NCI-H2107 (cell line): ENCODE data around the gene RSF1.
"Not testable (repeated sequence)": the region's sequence is repeated elsewhere in the genome, so short reads cannot be mapped to it uniquely, and the experiment has no call there.

Source experiments
- DNase-seq: peaks from one replicate; lab custom pipeline; 2025; lab: John Stamatoyannopoulos, UW

RSF1 gene, protein sequence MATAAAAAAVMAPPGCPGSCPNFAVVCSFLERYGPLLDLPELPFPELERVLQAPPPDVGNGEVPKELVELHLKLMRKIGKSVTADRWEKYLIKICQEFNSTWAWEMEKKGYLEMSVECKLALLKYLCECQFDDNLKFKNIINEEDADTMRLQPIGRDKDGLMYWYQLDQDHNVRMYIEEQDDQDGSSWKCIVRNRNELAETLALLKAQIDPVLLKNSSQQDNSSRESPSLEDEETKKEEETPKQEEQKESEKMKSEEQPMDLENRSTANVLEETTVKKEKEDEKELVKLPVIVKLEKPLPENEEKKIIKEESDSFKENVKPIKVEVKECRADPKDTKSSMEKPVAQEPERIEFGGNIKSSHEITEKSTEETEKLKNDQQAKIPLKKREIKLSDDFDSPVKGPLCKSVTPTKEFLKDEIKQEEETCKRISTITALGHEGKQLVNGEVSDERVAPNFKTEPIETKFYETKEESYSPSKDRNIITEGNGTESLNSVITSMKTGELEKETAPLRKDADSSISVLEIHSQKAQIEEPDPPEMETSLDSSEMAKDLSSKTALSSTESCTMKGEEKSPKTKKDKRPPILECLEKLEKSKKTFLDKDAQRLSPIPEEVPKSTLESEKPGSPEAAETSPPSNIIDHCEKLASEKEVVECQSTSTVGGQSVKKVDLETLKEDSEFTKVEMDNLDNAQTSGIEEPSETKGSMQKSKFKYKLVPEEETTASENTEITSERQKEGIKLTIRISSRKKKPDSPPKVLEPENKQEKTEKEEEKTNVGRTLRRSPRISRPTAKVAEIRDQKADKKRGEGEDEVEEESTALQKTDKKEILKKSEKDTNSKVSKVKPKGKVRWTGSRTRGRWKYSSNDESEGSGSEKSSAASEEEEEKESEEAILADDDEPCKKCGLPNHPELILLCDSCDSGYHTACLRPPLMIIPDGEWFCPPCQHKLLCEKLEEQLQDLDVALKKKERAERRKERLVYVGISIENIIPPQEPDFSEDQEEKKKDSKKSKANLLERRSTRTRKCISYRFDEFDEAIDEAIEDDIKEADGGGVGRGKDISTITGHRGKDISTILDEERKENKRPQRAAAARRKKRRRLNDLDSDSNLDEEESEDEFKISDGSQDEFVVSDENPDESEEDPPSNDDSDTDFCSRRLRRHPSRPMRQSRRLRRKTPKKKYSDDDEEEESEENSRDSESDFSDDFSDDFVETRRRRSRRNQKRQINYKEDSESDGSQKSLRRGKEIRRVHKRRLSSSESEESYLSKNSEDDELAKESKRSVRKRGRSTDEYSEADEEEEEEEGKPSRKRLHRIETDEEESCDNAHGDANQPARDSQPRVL (N-terminal part only)

DNA sequence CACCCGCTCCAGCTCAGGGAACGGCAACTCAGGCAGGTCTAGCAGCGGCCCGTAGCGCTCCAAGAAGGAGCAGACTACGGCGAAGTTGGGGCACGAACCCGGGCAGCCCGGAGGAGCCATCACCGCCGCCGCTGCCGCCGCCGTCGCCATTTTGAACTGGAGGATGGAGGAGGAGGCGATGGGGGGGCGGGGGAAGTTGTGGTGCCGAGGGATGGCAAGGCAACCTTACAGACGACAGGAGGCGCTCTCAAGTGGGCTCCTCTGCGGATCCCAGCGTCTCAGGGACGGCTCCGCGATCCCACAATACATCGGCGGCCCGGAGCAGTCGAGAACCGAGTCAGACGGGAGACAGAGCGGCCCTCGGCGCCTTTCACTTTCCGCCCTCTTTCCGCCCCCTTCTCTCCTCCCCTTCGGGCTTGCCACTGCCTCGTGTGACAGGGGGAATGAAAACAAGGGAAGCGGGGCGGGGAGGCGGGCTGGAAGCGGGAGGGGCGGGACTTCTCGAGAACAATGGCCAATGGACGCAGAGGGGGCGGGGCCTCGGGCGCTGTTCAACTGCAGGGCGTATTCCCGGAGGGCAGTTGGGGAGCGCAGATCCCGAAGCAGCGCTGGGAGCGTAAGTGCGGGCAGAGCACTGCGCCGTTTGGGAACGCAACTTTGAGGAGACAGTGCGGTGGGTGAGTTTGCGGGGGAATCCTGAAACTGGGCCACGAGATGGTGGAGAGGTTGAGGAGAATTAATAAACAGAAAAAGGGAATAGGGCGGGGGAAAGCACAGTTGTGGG lies at the start of gene RSF1, which contains the start of gene AAMDC:
Gene RSF1 (minus strand): TSS at position 158 of the 784 bp plus-strand sequence. CDS start 8 bp downstream, at position 150.
Gene AAMDC (plus strand): TSS at position 580 of the 784 bp plus-strand sequence. CDS start 21,353 bp downstream, outside the sequence.
- peak; percentile 94 for DNase-seq

DNA sequence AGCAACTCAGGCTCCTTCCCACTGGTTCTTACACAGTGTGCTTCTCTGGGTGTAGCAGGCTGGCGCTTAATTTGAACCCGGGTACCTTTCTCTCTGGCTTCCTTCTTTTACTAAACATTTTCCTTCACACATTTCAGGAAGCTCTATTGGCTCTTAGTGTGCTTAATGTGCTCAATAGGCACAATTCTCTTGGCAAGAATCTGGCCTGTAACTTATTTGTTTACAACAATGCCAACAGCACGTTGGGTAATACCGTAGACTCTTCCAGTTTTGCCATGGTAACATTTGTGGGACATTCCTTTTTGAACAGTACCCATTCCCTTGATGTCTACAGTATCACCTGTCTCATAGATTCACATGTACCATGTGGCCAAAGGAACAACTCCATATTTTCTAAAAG lies 48.2 kb upstream of the RSF1 start:
- DNase-seq: no peak

DNA sequence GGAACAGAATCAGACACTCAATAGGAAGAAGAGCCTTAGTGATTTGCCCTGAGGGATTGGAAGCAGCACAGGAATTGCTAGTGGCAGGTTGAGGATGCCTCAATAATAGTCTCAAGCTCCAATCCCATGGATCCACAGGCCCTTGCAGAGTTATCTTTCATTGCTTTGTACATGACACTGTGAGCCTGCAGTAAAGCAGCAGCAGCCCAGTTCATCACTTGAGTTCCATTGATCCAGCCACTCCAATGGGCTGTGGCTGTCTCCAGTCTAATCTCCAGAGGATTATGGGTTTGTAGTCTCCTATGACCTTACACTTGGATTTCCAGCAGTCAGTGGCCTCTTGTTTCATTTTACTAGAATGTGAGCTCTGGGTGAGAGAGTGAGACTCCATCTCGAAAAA lies 45.8 kb upstream of the RSF1 start:
- DNase-seq: no peak

DNA sequence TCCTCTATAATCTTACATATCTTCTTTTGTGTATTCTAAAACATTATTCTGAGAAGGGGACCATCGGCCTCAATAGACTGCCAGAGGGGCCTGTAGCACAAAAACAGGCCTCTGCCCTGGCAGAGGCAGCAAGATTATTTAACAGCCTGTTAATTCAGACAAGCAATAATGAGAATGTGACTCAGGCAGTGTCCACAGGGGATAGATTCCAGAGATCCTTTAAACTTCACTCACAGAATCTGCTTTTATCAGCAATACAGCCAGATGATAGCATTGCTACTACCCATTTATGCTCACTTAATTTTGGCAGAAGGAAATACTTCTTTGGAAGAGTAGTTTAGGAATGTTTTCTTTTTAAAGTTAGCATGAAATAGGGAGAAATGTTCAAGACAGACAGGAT lies 45.3 kb upstream of the RSF1 start:
- no peak for DNase-seq

DNA sequence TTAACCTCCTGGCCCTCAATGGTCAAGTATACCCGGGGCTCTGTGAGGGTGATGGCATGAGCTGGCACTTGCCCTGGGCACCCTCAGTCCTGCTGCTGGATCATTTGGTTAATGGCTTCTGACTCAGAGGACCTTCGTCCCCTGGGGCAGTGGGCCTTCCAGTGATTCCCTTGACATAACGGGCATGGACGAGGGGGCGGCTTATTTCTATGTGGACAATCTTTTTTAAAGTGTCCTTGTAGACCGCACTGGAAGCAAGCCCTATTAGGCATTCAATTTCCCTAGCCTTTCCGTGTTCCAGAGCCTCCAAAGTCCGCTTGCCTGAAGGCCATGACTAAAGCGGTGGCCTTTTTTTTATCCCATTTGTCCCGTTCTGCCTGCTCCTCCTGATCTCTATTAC lies 40.9 kb upstream of the RSF1 start:
- not testable (repeated sequence) for DNase-seq

DNA sequence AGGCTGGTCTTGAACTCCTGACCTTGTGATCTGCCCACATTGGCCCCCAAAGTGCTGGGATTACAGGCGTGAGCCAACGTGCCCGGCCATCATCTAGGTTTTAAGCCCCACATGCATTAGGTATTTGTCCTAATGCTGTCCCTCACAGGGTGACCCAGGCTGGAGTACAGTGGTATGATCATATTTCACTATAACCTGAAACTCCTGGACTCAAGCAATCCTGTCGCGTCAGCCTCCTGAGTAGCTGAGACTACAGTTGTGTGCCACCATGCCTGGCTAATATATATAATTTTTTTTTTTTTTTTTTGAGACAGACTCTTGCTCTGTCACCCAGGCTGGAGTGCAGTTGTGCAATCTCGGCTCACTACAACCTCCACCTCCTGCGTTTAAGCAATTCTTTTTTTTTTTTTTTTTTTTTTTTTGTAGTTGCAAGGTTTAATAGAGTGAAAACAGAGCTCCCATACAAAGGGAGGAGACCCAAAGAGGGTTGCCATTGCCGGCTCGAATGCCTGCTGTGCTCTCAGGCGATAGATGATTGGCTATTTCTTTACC lies 37.5 kb upstream of the RSF1 start:
- not testable (repeated sequence) for DNase-seq

DNA sequence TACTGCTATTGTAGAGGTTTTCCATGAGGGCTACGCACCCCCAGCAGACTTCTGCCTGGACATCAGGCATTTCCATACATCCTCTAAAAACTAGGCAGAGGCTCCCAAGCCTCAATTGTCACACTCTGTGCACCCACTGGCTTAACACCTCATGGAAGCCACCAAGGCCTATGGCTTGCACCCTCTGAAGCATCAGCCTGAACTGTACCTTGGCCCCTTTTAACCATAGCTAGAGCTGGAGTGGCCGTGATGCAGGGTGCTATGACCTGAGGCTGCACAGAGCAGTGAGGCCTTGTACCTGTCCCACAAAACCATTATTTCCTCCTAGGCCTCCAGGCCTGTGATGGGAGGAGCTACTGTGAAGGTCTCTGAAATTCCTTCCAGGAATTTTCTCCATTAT lies 34.3 kb upstream of the RSF1 start:
- DNase-seq: no peak

DNA sequence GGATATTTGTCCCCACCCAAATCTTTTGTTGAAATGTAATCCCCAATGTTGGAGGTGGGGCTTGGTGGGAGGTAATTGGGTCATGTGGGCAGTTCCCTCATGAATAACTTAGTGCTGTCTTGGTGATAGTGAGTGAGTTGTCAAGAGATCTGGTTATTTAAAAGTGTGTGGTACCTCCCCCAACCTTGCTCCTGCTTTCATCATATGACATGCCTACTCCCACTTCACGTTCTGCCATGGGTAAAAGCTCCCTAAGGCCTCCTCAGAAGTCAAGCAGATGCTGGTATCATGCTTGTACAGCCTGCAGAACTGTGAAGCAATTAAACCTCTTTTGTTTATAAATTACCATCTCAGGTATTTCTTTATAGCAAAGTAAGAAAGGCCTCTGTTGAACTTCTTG lies 31.0 kb upstream of the RSF1 start:
- no peak for DNase-seq

DNA sequence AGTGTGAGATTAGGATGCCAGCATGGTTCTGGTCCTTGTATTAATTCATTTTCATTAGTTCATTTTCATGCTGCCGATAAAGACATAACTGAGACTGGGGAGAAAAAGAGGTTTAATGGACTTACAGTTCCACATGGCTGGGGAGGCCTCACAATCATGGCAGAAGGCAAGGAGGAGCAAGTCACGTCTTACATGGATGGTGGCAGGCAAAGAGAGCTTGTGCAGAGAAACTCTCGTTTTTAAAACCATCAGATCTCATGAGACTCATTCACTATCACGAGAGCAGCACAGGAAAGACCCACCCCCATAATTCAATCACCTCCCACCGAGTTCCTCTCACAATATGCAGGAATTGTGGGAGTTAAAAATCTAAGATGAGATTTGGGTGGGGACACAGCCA lies 23.2 kb upstream of the RSF1 start:
- not testable (repeated sequence) for DNase-seq

DNA sequence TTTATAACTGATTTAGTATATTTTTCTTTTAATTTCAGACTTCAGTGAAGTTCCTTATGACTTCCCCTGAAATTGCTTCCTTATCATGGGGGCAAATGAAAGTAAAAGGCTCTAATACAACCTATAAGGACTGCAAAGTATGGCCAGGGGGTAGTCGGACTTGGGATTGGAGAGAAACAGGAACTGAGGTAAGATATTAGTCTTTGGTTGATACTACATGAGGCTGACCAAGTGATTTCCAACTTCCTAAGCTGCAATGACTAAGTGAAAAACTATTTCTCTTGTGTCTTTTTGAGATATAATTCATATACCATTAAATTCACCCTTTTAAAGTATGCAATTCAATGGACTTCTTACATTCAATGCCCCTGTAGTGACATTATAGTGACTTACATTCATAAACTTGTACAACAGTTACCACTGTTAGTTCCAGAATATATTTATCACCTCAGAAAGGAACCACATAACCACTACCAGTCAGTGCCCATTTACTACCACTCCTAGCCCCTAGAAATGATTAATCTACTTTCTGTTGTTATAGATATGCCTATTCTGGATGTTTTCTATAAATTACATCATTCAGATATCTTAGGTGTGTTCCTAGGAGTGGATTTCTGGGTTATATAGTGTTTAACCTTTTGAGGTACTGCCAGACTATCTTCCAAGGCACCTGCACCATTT lies 22.1 kb upstream of the RSF1 start:
- DNase-seq: no peak

DNA sequence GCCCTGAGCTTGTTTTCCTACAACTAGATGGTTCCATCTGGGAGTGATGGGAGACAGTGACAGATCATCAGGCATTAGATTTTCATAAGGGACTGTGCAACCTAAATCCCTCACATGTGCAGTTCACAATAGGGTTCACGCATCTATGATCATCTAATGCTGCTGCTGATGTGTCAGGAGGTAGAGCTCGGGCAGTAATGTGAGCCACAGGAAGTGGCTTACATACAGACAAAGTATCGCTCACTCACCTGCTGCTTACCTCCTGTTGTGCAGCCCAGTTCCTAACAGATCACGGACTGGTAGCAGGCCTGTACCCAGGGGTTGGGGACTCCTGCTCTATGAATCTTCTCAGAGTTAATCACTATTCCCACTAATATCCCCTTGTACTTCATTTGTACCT lies 12.8 kb upstream of the RSF1 start:
- no peak for DNase-seq

DNA sequence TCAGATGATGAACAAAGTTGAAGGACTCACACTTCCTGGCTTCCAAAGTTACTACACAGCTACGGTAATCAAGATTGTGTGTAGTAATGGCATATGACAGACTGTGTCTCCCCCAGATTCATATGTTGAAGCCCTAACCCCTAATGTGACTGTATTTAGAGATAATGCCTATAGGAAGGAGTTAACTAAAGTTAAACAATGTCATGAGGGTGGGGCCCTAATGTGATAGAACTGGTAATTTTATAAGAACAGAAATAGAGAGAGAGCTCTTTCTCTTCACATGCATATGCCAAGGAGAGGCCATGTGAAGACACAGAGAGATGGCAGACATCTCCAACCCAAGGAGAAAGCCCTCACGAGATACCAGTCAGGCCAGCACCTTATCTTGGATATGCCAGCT lies 8.4 kb upstream of the RSF1 start:
- no peak for DNase-seq

DNA sequence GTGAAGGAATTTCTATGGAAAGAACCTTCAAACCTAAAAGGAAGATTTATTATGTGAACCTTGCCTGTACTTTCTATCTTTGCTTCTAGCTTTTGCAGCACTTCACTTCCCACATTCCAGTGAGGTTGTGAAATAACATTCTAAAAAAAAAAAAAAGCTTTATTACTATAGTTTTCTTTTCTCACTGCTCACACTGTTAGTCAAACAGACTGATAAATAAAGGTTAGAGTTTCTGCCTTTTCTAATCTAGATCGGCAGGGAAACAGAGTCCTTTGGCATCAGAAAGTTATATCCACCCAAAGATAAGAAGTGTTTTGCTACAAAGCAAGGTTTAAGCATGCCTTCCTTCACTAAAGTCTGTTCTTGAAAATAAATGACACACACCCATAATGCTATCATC lies 3.3 kb upstream of the RSF1 start:
- DNase-seq: no peak

DNA sequence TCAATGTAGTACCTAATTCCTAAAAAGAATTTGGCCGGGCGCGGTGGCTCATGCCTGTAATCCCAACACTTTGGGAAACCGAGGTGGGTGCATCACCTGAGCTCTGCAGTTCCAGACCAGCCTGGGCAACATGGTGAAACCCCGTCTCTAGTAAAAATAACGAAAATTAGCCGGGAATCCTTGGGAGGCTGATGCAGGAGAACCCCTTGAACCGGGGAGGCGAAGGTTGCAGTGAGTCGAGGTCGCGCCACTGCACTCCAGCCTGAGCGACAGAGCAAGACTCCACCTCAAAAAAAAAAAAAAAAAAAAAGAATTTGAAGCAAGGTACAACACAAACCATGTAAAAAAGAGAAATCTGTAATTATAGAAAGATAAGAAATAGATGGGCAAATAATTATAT lies 1.6 kb upstream of the RSF1 start:
- not testable (repeated sequence) for DNase-seq

DNA sequence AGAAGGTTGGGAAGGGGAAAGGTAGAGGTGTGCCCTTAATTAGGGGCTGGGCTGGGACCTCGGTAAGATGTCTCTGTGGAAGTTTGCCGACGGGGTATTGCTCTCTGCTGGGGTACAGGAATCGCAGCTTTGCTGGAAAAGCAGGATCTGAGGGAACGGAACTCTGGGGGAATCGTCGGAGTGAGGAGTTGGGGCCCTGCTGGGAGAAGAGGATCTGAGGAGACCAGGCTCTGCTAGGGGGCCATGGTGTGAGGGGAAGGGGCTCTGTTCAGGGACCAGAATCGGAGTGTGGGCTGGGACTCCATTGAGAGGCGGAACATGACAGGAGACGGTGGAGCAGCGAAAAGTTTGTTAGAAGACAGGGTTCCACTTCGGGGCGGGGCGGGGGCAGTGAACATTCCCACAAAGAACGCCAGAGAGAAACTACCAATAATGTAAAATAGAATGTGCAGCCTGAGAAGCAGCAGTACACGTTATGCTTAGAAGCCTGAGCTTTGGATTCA lies 878 bp upstream of the RSF1 start:
- no peak for DNase-seq

DNA sequence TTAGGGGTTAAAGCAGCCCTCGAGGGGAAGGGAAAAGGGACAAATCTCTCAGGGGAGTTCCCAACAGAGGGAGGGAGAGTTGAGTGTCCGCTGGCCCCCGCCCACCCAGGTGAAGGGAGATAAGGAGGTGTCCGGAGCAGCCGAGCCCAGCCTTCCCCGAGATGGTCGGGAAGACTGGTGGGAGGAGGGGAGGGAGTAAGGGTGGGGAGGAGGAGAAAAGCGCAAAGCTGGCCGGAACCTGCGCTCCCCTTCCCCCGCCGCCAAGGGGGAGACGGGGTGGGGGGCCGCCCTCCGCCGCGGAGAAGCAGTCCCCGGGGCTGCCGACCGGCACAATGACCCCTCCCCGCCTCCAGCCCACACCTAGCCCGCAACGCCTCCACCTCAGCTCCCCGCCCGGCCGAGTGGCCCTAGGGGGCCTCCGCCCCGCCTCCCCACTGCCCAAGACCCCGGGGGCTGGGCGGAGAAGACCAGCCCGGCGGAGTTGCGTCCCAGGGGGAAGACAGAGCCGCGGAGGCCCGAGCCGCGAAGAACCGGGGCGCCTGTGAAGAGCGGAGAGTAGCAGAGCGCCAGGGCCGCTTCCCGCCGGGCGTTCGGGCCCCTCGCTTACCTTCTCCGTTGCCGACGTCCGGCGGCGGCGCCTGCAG lies 479 bp downstream of the RSF1 start:
- peak; percentile 11 for DNase-seq

DNA sequence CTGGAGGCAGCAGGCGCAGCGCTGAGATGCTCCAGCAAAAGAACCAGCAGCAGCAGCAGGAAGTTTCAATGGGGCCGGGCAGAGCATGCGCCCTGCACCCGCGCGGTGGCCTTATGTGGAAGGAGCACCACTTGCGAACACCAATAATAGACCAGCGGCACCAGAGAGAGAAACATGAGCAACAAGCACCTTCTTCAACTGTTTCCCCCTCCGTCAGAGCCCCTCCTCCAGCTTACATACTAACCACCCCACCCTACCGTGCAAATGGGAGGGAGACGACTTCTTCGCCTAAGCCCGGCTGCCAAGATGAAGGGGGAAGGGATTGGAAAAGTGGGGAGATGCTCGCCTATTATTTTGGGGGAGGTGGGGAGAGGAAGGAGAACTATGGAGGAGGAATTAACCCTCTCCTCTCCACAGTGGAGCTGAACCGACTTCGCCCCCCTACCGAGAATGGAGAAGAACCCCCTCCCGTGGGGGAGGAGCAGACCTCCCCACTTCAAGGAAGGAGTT lies 1.1 kb downstream of the RSF1 start:
- DNase-seq: peak; percentile 27

DNA sequence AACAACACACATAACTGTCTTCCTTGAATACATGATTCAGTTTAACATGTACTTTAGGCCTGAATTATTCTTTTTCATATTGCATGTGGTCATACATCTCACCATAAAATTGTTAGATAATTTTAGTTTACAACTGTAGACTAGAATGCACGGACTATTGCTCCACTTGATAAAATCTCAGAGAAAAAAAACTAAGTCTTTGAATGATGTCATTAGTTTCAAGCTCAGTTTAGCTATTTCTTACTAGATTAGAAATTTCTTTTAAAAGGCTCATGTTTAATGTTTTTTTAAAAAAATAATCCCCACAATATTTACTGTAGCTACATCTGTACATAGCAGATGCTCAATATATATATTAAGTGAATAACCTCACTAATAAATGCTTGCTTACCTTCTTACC lies 5.1 kb downstream of the RSF1 start:
- no peak for DNase-seq

DNA sequence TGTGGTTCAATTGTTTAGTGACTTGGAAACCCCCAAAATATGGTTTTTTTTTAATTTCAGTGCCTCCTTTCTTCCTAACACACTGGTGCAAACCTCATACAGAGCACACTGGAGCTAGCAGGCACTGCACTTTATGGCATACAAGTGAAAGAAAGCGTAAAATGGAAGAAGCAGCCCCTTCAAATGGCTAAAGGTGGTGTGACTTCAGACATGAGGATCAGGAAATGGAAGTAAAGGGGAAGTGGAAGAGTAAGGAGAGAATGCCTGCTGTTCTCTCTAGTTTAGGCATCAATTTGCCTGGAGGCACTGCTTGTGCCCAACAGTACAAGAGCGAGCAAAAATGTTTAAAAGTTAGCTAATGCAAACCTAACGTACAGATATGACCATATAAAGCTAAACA lies 5.7 kb downstream of the RSF1 start:
- DNase-seq: no peak
